ENCODE data around the gene CACNA1C. TPM values are rescaled to one million over a fixed set of nuclear protein-coding genes. Genes with fewer than 3 reads are reported as not detected.

CACNA1C gene
- total RNA-seq, 4 donors from 2014 or later, result 1.5 to 13.5 (median 2.1) TPM

- Histone ChIP-seq H3K4me1 (peaks cover 0 to 12% (median 0%) of the 10 kb centered on the region in 3 donors), H3K27me3 (peaks cover 0 to 6% (median 0%) of the 10 kb centered on the region in 4 donors), H3K4me3 (no peak overlapping the region), H3K9me3 (no peaks in the 10 kb centered on the region), H3K36me3 (no peaks in the 10 kb centered on the region), H3K27ac (no peak overlapping the region)
- intact Hi-C loops (cut with DNase I), result no loop called here
- no peak for TF ChIP-seq CTCF (IDR thresholded peaks at IDR 0.05)
- TF ChIP-seq POLR2A (IDR thresholded peaks at IDR 0.05), result no peak
- no peak for DNase-seq
- 83 to 95% methylated on average over 8 of the region's 8 CpGs for WGBS, 2 donors
These were observed 428.6 kb downstream of the CACNA1C start for GRCh38 chr12:2481346-2481745.

- no peak overlapping the region for H3K4me3 ChIP-seq
- TF ChIP-seq CTCF (IDR thresholded peaks at IDR 0.05), result no peak
- TF ChIP-seq POLR2A (IDR thresholded peaks at IDR 0.05), result no peak
- H3K36me3 ChIP-seq, result no peaks in the 10 kb centered on the region
- 63 to 91% methylated on average over 3 to 4 of the region's 10 CpGs for whole genome bisulfite sequencing, 2 donors
- peaks cover 0 to 6% (median 0%) of the 10 kb centered on the region in 4 donors for H3K27me3 ChIP-seq
- H3K4me1 ChIP-seq, result peaks cover 0 to 17% (median 0%) of the 10 kb centered on the region in 3 donors
- intact Hi-C loops (cut with DNase I), result no loop called here
- no peak for DNase-seq
- no peak overlapping the region for H3K27ac ChIP-seq
- H3K9me3 ChIP-seq, result no peaks in the 10 kb centered on the region
These were observed 429.2 kb downstream of the CACNA1C start for GRCh38 chr12:2481951-2482350.

GRCh38 chr12:2482938-2483660 lies 430.3 kb downstream of the CACNA1C start:
- Histone ChIP-seq H3K27me3 (peaks cover 0 to 4% (median 0%) of the 10 kb centered on the region in 4 donors), H3K4me3 (no peak overlapping the region), H3K36me3 (no peaks in the 10 kb centered on the region), H3K9me3 (no peaks in the 10 kb centered on the region), H3K4me1 (peaks cover 0 to 17% (median 0%) of the 10 kb centered on the region in 3 donors), H3K27ac (no peak overlapping the region)
- no peak for TF ChIP-seq CTCF (IDR thresholded peaks at IDR 0.05)
- no peak for TF ChIP-seq POLR2A (IDR thresholded peaks at IDR 0.05)
- DNase-seq, result no peak
- WGBS, 2 donors, result 67 to 68% methylated on average over 10 to 13 of the region's 13 CpGs
- intact Hi-C loops (cut with DNase I), result no loop called here

- DNase-seq, result no peak
- Histone ChIP-seq H3K4me1 (peaks cover 0 to 17% (median 0%) of the 10 kb centered on the region in 3 donors), H3K9me3 (no peaks in the 10 kb centered on the region), H3K36me3 (no peaks in the 10 kb centered on the region), H3K4me3 (no peak overlapping the region), H3K27ac (no peak overlapping the region), H3K27me3 (no peaks in the 10 kb centered on the region)
- intact Hi-C loops (cut with DNase I), result no loop called here
- TF ChIP-seq CTCF (IDR thresholded peaks at IDR 0.05) (no peak), POLR2A (IDR thresholded peaks at IDR 0.05) (no peak)
- WGBS, 2 donors, result 46 to 71% methylated on average over 2 to 3 of the region's 3 CpGs
These were observed 430.9 kb downstream of the CACNA1C start for GRCh38 chr12:2483713-2484112.

- no peaks in the 10 kb centered on the region for H3K36me3 ChIP-seq
- no peaks in the 10 kb centered on the region for H3K9me3 ChIP-seq
- TF ChIP-seq CTCF (IDR thresholded peaks at IDR 0.05) (no peak), POLR2A (IDR thresholded peaks at IDR 0.05) (no peak)
- no peak overlapping the region for H3K4me3 ChIP-seq
- H3K27ac ChIP-seq, result no peak overlapping the region
- 75% methylated on average over 10 to 13 of the region's 13 CpGs for WGBS, 2 donors
- no peaks in the 10 kb centered on the region for H3K27me3 ChIP-seq
- DNase-seq, result no peak
- H3K4me1 ChIP-seq, result peaks cover 0 to 17% (median 0%) of the 10 kb centered on the region in 3 donors
- intact Hi-C loops (cut with DNase I), result no loop called here
These were observed 431.5 kb downstream of the CACNA1C start for GRCh38 chr12:2484141-2484776.

Measured in esophagus squamous epithelium (tissue), 5 donors.